ENCODE measurements around the gene ATXN2. TPM values are rescaled to one million over a fixed set of nuclear protein-coding genes. Genes with fewer than 3 reads are reported as not detected.
A peak's percentile ranks its signal among the peaks of the same experiment; 100 is the strongest.

ATXN2 gene
- total RNA-seq (10 to 100 TPM; 39.9 to 44.9 TPM), polyA plus RNA-seq (27.7 TPM)

- H3K27ac ChIP-seq (ENCODE audit: low read depth, low read length): peak within 1 kb of the TSS; percentile 76
- no peaks in the 10 kb centered on the region for H3K27me3 ChIP-seq (ENCODE audit: insufficient read depth, low read length, poor library complexity, severe bottlenecking)
- Mint-ChIP-seq H3K36me3 (peaks cover 0 to 9% (median 0%) of the 10 kb centered on the region in 3 donors), H3K27me3 (peaks cover 0 to 6% of the 10 kb centered on the region in 2 donors), H3K4me1 (peaks cover 31 to 47% (median 45%) of the 10 kb centered on the region in 3 donors), H3K27ac (peak within 1 kb of the TSS; percentile 79 to 99 (median 92)), H3K4me3 (peak within 1 kb of the TSS; percentile 91 to 98 (median 96)), H3K9me3 (no peaks in the 10 kb centered on the region)
- peak in 3 of 5 donors; percentile 63 to 82 (median 69) for DNase-seq
- peaks cover 24% of the 10 kb centered on the region for H3K4me1 ChIP-seq (ENCODE audit: insufficient read depth, low read length)
- ChIA-PET CTCF (no interaction called here), POLR2A (interaction anchor here (0.6 kb wide), 1 partner anchor 39 kb away, joined by 3 read pairs; no protein-coding TSS in a partner anchor)
- no peaks in the 10 kb centered on the region for H3K9me3 ChIP-seq (ENCODE audit: low read length)
- no peaks in the 10 kb centered on the region for H3K36me3 ChIP-seq (ENCODE audit: insufficient read depth, low read length)
- peak within 1 kb of the TSS; percentile 85 for H3K4me3 ChIP-seq (ENCODE audit: low read length)
Measured at GRCh38 chr12:111598637-111599452, at the start of gene ATXN2. Gene ATXN2 (minus strand): TSS chr12:111599315. CDS start chr12:111599034, 281 bp downstream.

GRCh38 chr12:111645433-111645832 lies 46.3 kb upstream of the ATXN2 start:
- Mint-ChIP-seq H3K27ac (peak overlapping the region in 1 of 8 donors; percentile 5), H3K36me3 (peaks cover 6 to 80% (median 18%) of the 10 kb centered on the region in 3 donors), H3K4me1 (no peaks in the 10 kb centered on the region), H3K27me3 (no peaks in the 10 kb centered on the region), H3K9me3 (no peaks in the 10 kb centered on the region), H3K4me3 (no peak overlapping the region)
- no peaks in the 10 kb centered on the region for H3K27me3 ChIP-seq (ENCODE audit: insufficient read depth, low read length, poor library complexity, severe bottlenecking)
- no peaks in the 10 kb centered on the region for H3K4me1 ChIP-seq (ENCODE audit: insufficient read depth, low read length)
- H3K9me3 ChIP-seq (ENCODE audit: low read length): no peaks in the 10 kb centered on the region
- ChIA-PET CTCF (no interaction called here), POLR2A (no interaction called here)
- H3K36me3 ChIP-seq (ENCODE audit: insufficient read depth, low read length): peaks cover 30% of the 10 kb centered on the region
- H3K4me3 ChIP-seq (ENCODE audit: low read length): no peak overlapping the region
- no peak for DNase-seq
- H3K27ac ChIP-seq (ENCODE audit: low read depth, low read length): no peak overlapping the region

GRCh38 chr12:111643427-111643826 lies 44.3 kb upstream of the ATXN2 start:
- H3K27ac ChIP-seq (ENCODE audit: low read depth, low read length): no peak overlapping the region
- no peaks in the 10 kb centered on the region for H3K4me1 ChIP-seq (ENCODE audit: insufficient read depth, low read length)
- no peak for DNase-seq
- H3K9me3 Mint-ChIP-seq: no peaks in the 10 kb centered on the region
- ChIA-PET CTCF (interaction anchor here (1.1 kb wide), 1 partner anchor 15 kb away, joined by 4 read pairs; no protein-coding TSS in a partner anchor), POLR2A (no interaction called here)
- H3K27ac Mint-ChIP-seq: peak overlapping the region in 1 of 8 donors; percentile 42
- no peak overlapping the region for H3K4me3 Mint-ChIP-seq
- H3K4me3 ChIP-seq (ENCODE audit: low read length): no peak overlapping the region
- no peaks in the 10 kb centered on the region for H3K27me3 Mint-ChIP-seq
- H3K36me3 Mint-ChIP-seq: peaks cover 0 to 74% (median 14%) of the 10 kb centered on the region in 3 donors
- H3K36me3 ChIP-seq (ENCODE audit: insufficient read depth, low read length): peaks cover 20% of the 10 kb centered on the region
- no peaks in the 10 kb centered on the region for H3K9me3 ChIP-seq (ENCODE audit: low read length)
- H3K4me1 Mint-ChIP-seq: no peaks in the 10 kb centered on the region
- H3K27me3 ChIP-seq (ENCODE audit: insufficient read depth, low read length, poor library complexity, severe bottlenecking): no peaks in the 10 kb centered on the region

GRCh38 chr12:111642681-111643426 lies 43.7 kb upstream of the ATXN2 start:
- peaks cover 20% of the 10 kb centered on the region for H3K36me3 ChIP-seq (ENCODE audit: insufficient read depth, low read length)
- no peaks in the 10 kb centered on the region for H3K27me3 Mint-ChIP-seq
- no peak overlapping the region for H3K4me3 ChIP-seq (ENCODE audit: low read length)
- H3K27ac ChIP-seq (ENCODE audit: low read depth, low read length): no peak overlapping the region
- H3K4me3 Mint-ChIP-seq: no peak overlapping the region
- CTCF ChIA-PET: no interaction called here
- no peaks in the 10 kb centered on the region for H3K4me1 ChIP-seq (ENCODE audit: insufficient read depth, low read length)
- POLR2A ChIA-PET: no interaction called here
- no peak for DNase-seq
- H3K27me3 ChIP-seq (ENCODE audit: insufficient read depth, low read length, poor library complexity, severe bottlenecking): no peaks in the 10 kb centered on the region
- H3K27ac Mint-ChIP-seq: no peak overlapping the region
- H3K36me3 Mint-ChIP-seq: peaks cover 0 to 69% (median 14%) of the 10 kb centered on the region in 3 donors
- no peaks in the 10 kb centered on the region for H3K4me1 Mint-ChIP-seq
- no peaks in the 10 kb centered on the region for H3K9me3 Mint-ChIP-seq
- no peaks in the 10 kb centered on the region for H3K9me3 ChIP-seq (ENCODE audit: low read length)

GRCh38 chr12:111640506-111640905 lies 41.4 kb upstream of the ATXN2 start:
- no peaks in the 10 kb centered on the region for H3K27me3 Mint-ChIP-seq
- Histone ChIP-seq H3K4me3 (ENCODE audit: low read length) (no peak overlapping the region), H3K27ac (ENCODE audit: low read depth, low read length) (no peak overlapping the region), H3K9me3 (ENCODE audit: low read length) (no peaks in the 10 kb centered on the region), H3K36me3 (ENCODE audit: insufficient read depth, low read length) (peaks cover 15% of the 10 kb centered on the region), H3K4me1 (ENCODE audit: insufficient read depth, low read length) (no peaks in the 10 kb centered on the region), H3K27me3 (ENCODE audit: insufficient read depth, low read length, poor library complexity, severe bottlenecking) (no peaks in the 10 kb centered on the region)
- no peaks in the 10 kb centered on the region for H3K9me3 Mint-ChIP-seq
- ChIA-PET CTCF (no interaction called here), POLR2A (no interaction called here)
- no peak for DNase-seq
- H3K36me3 Mint-ChIP-seq: peaks cover 0 to 46% (median 9%) of the 10 kb centered on the region in 3 donors
- H3K4me3 Mint-ChIP-seq: no peak overlapping the region
- no peak overlapping the region for H3K27ac Mint-ChIP-seq
- no peaks in the 10 kb centered on the region for H3K4me1 Mint-ChIP-seq

- no peak for DNase-seq
- Histone ChIP-seq H3K36me3 (ENCODE audit: insufficient read depth, low read length) (peaks cover under 1% of the 10 kb centered on the region), H3K4me3 (ENCODE audit: low read length) (no peak overlapping the region), H3K9me3 (ENCODE audit: low read length) (no peaks in the 10 kb centered on the region), H3K27ac (ENCODE audit: low read depth, low read length) (no peak overlapping the region), H3K4me1 (ENCODE audit: insufficient read depth, low read length) (no peaks in the 10 kb centered on the region), H3K27me3 (ENCODE audit: insufficient read depth, low read length, poor library complexity, severe bottlenecking) (no peaks in the 10 kb centered on the region)
- Mint-ChIP-seq H3K4me1 (no peaks in the 10 kb centered on the region), H3K36me3 (peaks cover 0 to 28% (median 6%) of the 10 kb centered on the region in 3 donors), H3K27me3 (no peaks in the 10 kb centered on the region), H3K4me3 (no peak overlapping the region), H3K27ac (peak overlapping the region in 1 of 8 donors; percentile 33), H3K9me3 (no peaks in the 10 kb centered on the region)
- POLR2A ChIA-PET: no interaction called here
- CTCF ChIA-PET: no interaction called here
Measured at GRCh38 chr12:111638556-111638955, 39.4 kb upstream of the ATXN2 start.

GRCh38 chr12:111636209-111636945 lies 37.3 kb upstream of the ATXN2 start:
- no peak overlapping the region for H3K4me3 ChIP-seq (ENCODE audit: low read length)
- ChIA-PET POLR2A (no interaction called here), CTCF (no interaction called here)
- peak overlapping the region; percentile 86 for H3K27ac ChIP-seq (ENCODE audit: low read depth, low read length)
- no peaks in the 10 kb centered on the region for H3K4me1 Mint-ChIP-seq
- no peaks in the 10 kb centered on the region for H3K36me3 ChIP-seq (ENCODE audit: insufficient read depth, low read length)
- DNase-seq: no peak
- H3K27me3 Mint-ChIP-seq: no peaks in the 10 kb centered on the region
- no peaks in the 10 kb centered on the region for H3K9me3 ChIP-seq (ENCODE audit: low read length)
- H3K27ac Mint-ChIP-seq: peak overlapping the region in 1 of 8 donors; percentile 67
- no peak overlapping the region for H3K4me3 Mint-ChIP-seq
- H3K4me1 ChIP-seq (ENCODE audit: insufficient read depth, low read length): no peaks in the 10 kb centered on the region
- H3K27me3 ChIP-seq (ENCODE audit: insufficient read depth, low read length, poor library complexity, severe bottlenecking): no peaks in the 10 kb centered on the region
- H3K36me3 Mint-ChIP-seq: peaks cover 0 to 11% (median 3%) of the 10 kb centered on the region in 3 donors
- H3K9me3 Mint-ChIP-seq: no peaks in the 10 kb centered on the region

Data from CD8-positive, alpha-beta memory T cell (primary cell).